Fibroblast of skin of right quadriceps (primary cell): Measurements from ENCODE around the gene PGP.

Experiments
- DNase-seq: peaks from one replicate; pipeline ENCODE4 v3.0.0-alpha.2; 2013

PGP gene

DNA sequence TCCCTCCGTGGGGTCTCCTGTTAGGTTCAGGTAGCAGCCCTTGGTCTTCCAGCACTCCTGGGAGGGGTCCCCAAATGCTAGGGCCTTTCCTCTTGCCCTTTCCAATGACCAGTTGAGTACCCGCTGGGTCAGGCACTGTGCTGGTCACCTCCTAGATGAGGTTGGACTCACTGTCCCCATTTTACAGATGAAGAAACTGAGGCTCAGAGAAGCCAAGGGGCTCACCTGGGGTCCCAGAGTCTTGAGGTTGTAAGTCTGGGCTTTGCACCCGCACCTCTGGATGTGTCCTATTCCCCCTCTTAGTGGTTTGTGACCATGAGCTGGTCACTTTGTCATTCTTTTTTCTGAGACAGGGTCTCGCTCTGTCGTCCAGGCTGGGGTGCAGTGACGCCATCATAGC is 16.9 kb downstream of the PGP start:
- no peak for DNase-seq

DNA sequence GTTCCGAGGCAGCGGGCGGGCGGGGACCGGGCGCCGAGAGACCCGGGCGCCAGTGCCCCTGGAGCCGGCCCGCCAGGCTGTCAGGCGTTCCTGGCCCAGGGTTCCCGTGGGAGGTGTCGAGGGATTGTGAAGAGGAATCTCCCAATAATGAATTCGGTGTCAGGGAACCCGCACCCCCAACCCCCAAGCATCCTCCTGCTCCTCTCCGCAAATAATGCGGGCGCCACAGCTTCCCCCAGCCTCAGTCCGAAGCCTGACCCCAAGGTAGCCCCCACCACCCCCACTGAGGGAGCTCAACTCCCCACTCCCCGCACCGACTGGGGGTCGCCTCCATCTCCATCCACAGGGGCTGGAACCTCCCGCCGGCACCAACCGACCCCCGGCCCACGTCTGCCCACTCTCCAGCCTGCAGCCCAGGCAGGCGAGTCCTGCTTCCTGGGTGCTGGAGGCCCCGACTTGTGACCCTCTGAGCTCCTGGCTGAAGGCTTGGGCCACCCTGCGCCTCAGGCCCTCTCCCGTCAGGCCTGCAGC is 17.6 kb downstream of the PGP start:
- no peak for DNase-seq

DNA sequence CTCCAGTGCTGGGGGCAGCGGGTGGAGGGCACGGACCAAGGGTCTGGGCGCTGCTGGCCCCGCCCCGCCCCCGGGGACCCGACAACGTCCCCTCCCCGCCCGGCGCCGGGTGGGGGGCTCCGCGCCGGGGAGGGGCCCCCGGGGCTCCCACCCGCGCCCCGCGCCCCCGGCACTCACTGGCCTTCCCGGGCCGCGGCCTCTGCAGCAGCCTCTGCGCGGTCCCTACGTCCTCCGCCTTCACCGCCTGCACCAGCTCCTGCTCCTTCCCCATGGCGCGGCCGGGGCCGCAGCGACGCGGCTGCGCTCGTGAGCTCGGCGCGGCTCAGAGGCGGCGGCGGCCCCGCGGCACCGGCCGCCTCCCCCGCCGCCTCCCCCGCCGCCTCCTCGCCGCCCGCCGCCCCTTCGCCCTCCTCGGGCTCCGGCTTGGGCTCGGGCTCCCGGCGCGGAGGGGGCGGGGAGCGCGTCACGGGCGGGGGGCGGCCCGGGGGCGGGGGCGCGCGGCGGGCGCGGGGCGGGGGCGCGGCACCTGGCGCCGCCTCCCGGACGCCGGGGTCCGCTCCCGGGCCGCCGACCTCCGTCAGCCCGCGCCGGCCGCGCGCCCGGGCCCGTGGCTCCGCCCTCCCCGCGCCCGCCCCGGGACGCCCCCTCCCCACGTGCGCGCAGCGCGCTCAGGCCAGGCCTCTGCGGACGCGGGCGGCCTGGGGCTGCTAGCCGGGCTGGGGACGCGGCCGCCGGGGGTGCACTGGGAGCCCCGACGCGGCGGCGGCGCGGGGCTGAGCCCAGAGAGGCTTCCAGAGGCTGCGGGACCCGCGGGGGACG is 18.3 kb downstream of the PGP start, which contains the start of gene CASKIN1:
CASKIN1 (minus strand) TSS at position 444 of the 819 bp plus-strand sequence; CDS start at position 271, 173 bp downstream.
- no peak for DNase-seq

DNA sequence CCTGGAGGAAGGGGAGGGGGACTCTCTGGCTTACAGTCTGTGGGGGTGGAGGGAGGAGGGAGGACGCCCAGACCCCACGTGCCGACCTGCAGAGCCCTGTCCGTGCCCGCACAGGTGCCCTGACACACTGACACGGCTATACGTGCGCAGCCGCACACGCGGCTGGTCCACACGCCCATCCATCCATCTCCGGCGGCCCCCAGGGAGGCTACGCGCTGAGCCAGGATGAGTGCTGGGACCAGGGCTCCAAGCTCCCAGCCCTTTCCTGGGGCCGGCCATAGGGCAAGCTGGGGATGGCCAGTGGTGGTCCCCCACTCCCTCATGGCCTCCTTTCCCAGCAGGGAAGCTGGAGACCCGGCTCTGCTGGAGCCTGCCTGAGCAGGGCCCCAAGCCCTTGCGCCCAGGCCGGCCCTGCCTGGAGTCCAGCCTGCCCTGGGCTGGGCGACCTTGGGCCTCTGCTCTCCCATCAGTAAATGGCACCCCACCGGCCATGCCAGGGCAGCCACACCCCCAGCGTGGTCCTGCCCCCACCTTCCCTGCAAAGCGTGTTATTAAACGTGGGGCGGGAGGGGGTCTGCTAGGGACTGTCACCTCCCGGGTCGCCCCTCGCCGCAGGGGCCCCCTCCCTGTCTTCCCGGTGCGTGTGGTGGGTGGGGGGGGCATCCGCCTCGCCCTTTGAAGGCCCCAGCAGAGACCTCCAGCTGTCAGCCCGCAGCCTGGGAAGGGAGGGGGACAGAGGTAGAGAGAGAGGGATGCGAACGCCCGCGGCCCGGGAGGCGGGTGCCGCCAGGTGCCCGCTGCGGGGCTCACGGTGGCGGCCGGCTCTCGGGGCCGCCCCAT is 19.1 kb downstream of the PGP start:
- no peak for DNase-seq

DNA sequence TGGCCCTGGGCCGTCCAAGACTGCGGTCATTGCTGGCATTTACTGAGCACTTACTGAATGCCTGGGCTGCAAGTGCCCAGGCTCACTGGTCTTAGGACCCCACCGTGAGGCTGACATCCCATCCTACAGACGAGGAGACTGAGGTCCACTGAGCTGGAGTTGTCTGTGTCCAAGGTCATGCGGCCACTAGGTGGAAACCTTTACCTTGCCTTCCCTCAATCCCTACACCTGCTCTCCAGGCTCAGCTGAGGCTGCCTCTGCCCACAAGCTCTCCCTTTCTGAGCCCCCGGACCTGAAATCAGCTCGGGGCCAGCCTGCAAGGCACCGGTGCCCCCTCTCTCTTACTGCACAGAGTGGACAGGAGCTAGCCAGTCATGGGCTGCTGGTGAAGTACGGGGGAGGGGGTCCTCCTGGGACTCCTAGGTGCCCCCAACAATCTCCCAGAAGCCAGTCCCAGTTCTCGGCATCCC is 19.8 kb downstream of the PGP start:
- DNase-seq = peak; percentile 20

DNA sequence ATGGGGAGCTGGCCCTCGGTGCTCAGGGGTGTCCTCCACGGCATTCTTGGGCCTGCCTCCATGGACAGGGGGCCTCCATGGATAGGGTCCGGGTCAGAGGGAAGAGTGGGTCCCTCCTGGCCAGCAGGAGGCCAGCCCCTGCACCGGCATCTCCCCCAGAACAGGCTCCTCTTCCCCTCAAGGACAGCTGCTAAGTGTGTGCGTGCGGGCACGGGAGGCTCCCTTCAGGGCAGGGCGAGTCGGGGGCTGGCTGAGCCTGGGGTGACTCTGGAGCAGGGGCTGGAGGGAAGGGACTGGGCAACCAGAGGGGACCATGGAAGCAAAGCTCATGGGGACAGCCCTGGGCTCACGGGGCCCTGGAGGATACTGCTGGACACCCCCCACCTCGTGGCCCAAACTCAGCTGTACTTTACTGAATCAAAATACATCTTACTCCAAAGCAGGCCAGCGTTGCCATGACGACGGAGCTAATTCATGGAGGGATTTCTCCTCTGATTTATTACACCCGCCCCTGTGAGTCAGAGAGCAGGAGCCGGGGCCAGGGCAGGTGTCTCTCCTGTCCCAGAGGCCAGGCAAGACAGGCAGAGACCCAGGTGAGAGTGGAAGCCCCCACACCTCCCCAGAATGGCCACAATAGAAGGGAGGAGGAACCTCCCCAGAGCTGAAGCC is 20.3 kb downstream of the PGP start:
- DNase-seq = peak; percentile 45

DNA sequence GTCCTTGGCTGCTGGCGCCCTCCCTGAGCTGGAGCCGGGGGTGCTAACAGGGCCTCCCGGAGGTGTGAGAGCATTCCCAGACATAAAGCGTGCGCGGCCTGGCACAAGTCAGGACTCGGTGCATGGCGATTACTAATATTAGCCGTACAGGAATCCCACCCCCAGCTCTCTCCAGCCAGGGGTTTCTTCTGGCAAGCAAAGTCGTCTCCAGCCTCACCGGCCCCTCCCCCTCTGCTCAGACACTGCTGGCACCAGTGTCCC is 23.3 kb downstream of the PGP start:
- no peak for DNase-seq

DNA sequence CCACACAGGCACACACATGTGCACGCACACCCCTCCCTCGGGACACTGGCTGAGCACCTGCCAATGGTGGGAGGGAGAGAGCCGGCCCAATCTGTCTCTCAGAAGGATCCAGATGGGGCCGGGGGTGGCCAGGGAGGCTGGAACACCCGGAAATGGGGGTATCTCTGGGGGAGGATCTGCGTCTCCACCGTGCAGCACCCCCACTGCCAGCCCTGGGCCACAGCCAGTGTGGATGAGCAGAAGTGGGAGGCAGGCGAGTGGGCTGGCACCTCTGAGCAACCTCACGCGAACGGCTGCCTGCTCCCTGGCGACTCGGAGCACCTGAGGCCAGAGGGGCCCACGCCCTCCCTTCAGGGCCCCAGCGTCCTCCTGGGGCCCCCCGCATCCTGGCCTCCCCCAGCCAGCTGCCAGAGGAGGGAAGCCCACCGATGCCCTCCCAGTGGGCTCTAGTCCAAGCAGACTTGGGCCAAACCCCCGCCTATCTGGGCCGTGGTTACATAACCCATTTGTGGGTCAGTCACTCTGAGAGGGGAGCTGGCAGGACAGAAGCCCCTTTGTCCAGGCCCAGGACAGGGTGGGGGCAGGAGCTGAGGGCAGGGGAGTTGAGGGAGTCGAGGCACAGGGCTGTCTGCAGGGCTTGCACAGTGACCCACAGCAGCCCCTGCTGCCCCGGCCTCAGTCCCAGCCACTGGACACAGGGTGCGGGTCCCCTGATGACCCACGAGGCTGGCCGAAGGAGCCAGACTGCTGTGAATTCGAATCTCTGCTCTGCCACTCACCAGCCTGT is 23.8 kb downstream of the PGP start:
- DNase-seq = no peak

DNA sequence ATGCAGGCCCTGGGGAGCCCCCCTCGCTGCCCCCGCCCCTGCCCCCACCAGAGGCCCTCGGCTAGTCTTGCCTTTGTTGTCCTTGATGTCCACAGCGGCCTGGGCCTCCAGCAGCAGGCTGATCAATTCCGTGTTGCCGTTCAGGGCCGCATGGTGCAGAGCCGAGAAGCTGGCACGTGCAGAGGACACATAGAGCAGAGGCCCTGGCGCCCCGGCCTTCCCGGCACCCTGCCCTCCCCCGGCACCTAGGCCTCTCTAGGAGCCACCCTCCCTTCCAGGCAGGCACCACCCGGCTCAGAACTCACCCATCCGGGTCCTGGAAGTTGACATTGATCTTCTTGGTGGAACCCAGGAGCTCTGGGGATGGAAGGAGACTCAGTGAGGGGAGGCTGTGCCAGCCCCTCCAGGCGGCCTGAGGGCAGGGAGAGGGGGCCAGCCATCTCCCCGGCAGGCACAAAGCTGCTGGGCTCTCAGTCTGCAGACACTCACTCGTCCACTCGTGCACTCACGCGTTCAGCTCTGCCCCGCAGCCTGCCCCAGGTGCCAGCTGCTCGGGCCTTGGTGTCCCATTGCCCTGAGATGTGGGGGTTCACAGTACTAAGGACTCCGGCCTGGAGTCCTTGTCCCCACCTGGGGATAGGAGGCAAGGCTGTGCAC is 24.5 kb downstream of the PGP start:
- DNase-seq = no peak

DNA sequence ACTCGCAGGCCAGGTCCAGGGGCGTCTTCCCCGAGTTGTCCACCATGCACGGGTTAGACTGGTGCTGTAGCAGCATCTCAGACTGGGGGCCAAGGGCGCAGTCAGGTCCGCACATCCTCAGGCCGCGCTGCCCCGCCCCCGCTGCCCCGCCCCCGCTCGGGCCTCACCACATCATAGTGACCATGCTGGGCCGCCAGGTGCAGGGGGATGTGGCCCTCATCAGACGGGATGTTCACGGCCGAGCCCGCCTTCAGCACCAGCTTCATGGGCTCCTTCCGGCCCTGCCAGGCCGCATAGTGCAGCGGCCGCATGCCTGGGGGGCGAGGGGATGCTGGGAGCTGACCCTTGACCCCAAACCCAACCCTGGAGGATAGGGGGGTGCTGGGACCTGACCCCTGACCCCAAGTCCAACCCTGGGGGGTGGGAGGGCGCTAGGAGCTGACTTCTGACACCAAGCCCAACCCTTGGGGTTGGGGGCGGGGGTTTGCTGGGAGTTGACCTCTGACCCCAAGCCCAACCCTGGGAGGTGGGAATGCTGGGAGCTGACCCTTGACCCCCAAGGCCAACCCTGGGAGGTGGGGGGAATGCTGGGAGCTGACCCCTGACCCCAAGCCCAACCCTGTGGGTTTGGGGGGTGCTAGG is 25.3 kb downstream of the PGP start:
- DNase-seq = no peak

DNA sequence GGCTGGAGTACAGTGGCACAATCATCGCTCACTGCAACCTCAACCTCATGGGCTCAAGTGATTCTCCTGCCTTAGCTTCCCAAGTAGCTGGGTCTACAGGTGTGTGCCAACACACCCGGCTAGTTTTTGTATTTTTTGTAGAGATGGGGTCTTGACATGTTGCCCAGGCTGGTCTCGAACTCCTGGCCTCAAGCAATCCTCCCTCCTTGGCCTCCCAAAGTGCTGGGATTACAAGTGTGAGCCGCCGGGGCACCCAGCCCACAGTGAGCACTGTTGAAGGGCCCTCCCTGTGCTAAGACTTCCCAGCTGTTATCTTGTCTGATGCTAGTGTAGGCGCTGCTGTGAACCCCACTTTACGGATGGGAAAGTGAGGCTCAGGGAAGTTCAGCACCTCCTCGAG is 26.2 kb downstream of the PGP start:
- no peak for DNase-seq

DNA sequence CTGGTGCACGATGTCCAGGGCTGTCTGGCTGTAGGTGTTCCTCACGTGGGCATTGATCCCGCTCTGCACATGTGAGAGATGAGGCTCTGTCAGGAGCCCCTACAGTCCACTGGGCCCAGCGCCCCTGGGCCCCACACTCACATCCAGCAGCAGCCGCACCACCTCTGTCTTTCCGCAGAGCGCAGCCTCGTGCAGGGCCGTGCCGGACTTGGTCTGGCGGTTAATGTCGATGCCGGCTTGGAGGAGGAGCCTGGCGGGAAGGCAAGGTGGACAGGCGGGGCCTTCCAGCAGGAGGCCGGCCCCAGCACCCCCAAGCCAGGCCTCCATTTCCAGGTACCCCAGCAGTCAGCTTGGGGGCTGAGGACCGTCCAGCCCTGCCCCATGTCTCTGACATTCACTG is 27.4 kb downstream of the PGP start:
- DNase-seq = no peak

DNA sequence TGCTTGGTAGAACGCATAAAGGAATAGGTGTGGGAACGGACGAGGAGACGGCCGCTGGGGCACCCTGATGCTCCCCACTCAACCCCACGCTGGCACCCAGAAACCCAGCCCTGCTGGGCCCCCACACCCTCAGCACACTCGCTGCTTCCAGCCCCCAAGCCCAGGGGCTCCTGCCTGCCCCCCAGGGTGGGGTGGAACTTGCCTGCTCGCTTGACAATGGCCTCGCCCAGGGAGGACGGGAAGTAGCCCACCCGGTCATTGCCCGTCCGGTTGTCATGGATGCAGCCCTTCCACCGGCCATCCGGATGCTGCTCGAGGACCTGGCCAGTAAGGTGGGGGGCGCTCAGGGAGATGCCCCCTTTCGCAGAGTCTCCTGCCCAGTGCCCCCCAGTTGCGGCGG is 28.1 kb downstream of the PGP start:
- no peak for DNase-seq

DNA sequence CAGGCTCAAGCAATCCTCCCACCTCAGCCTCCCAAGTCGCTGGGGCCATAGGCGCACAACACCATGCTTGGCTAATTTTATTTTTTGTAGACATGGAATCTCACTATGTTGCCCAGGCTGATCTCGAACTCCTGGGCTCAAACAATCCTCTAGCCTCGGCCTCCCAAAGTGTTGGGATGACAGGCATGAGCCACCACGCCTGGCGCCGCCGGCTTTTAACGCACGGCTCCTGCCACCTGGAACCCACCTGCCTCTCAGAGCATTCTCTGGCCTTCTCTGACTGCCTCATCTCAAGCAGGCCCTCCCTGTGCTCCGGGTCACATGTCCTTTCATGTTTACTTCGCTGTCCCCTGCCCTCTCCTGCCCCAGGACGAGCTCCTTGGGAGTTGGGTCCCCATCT is 28.6 kb downstream of the PGP start:
- DNase-seq = no peak

DNA sequence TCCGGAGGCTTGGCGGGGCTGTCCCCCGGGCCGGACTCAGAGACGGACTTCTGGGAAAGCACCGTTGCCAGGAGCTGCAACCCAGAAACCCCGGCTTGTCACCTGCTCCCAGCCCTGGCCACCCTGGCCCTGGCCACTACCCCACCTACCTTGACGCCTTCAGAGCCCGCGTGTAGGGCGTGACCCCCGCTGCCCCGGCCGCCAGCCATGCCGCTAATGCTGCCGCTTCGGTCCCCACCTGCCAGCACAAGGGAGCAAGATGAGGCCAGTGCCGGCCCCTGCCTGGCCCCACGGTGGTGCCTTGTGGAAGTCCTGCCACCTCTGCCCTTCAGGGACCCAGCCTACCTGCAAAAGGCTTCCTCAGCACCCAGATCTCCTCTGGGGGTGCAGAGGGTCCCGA is 29.7 kb downstream of the PGP start:
- DNase-seq = no peak

DNA sequence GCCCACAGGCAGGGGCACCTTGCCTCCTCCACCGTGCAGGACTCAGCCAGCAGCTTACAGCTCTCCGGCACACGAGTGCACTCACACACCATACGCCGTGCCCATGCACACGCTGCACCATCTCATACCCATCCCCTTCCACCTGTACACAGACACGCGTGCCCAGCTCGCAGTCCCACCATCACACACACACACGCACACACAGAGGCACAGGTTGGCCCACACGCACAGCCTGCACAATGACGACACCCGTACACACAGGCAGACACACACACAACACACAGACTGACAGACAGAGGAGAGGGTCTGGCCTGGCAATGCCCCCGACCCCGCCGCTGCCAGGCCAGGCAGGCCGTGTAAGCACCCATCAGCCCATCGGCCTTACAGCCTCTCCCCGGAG is 30.3 kb downstream of the PGP start:
- DNase-seq = no peak

DNA sequence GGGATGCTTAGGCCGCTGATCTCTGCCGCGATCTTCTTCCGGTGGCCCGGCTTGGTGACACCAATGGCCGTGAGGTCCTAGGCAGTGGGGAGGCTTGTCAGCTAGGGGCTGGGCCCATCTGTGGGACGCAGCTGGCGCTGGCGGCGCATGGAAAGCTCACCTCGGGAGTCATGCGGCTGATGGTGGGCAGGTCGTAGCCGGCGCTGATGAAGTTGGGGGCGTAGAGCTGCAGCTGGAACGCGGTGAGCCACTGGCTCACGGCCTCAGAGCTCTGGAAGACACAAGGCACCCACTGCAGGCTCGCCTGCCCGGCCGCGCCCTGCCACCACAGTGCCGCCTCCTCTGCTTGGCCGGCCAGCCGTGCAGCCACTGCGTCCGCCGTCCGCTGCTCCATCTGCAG is 31.0 kb downstream of the PGP start:
- no peak for DNase-seq

DNA sequence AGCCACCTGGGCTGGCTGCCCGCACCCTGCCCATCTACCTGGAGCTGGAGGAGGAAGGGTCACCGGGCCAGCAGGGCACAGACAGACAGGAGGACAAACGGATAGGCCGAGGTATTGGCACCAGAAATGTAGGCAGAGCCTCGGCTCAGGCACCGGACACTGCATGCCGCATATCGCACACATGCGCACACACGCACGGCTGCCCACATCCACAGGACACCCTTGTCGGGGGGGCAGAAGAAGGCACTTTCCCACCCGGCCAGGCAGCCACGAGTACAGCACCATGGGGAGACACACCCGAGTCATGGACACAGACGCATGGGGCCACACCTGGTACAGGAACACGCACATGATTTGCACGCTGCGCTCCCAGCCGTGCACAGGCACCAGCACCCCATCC is 32.7 kb downstream of the PGP start:
- DNase-seq = no peak

DNA sequence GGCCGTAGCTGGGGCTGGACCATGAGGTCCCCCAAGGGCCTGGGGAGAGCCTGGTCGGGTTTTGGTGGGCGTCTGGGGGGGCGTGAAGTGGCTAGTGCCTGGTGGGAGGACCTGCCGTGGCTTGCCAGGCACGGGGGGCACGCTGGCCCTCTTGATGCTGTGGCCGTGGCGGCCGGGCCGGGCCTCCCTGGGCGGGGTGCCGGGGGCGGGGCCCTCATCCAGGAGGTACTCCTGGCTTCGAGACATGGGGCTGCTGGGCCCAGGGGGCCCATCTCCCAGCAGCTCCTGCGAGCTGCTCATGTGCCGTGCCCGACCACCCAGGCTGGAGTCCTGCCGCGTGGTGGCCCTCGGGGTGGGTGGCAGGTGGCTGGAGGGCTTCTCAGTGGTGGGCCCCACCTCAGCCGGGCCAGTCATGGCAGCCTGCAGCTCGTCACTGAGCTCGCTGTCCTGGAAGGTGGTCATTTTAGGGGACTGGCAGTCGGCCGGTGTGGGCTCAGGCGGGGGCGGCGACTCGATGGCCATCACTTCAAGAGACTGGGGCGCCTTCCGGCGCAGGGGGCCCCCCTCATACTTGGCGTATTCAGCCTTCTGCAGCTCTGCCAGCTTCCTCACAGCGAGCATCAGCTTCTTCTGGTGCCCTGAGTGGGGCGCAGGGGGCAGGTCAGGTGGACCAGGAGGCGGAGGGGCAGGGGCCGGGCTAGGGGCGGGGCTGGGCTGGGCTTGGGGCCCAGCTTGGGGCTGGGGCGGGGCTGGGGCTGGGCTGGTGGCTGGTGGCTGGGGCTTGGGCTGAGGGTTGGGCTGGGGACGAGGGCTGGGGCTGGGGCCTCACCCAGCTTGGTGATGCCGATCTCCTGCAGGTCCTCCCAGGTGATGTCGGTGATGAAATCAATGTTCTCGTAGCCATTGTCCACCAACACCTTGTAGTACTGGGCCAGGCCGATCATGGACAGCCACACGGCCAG is 33.4 kb downstream of the PGP start:
- no peak for DNase-seq

DNA sequence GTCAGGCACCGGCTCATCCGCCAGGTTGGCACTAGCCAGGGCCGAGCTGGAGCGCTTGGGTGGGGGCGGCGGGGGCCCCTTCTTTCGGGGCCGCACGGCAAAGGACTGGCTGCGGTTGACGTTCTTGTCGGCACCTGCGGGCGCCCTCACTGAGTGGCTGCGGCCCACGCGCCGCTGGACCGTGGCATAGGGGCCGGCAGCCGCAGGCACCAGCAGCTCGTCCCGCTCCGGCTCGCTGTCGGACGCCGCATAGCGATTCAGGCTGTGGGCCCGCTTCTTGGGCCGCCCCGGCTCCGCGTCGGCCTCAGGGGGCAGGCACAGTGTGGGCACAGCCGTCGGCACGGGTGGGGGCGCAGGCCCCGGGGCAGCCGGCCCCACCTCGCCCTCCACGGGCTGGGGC is 34.2 kb downstream of the PGP start:
- DNase-seq = no peak
